HepG2 (cell line): ENCODE measurements around the gene AMTN. TPM values are rescaled to one million over a fixed set of nuclear protein-coding genes. Genes with fewer than 3 reads are reported as not detected.

Experiments used
- ATAC-seq: fragments of 200-7000 bp; cut with Tn5 transposase; 3 replicates; pipeline ENCODE4 v1.9.1; 2020; ENCODE audit warnings: mild to moderate bottlenecking, moderate library complexity
- BruUV-seq: library from RNA; stranded (reverse); fragments of 400-500 nt; replicated peaks from 2 replicates; lab custom pipeline; 2021; lab: Mats Ljungman, UMichigan
- CTCF ChIA-PET: fragments of 300-600 bp; formaldehyde crosslinking; extraction: SDS; loops from one replicate; lab custom pipeline; 2021; ENCODE audit warnings: low total read pairs, inconsistent platforms, low intra/inter-chr PET ratio; lab: Yijun Ruan, JAX
- POLR2A ChIA-PET: fragments of 350-600 bp; sonication (Branson Sonifier 250); formaldehyde crosslinking; loops from one replicate; lab custom pipeline; 2020; ENCODE audit warnings: antibody characterized with exemption, inconsistent platforms; lab: Yijun Ruan, JAX
- DNase-seq: peaks from one replicate; pipeline ENCODE4 v3.0.0-alpha.2; 2015; ENCODE audit warnings: low spot score
- FAIRE-seq: peaks from 3 replicates; lab custom pipeline; 2011; peaks lifted over from hg19 to GRCh38; lab: Jason Lieb, UNC
- H2AFZ ChIP-seq: one replicate; pipeline ENCODE4 v1.6.1; 2011; ENCODE audit warnings: low read length, inconsistent platforms
- H3K27ac ChIP-seq: fragments of 300-600 bp; 3 replicates; pipeline ENCODE4 v1.8.0; 2011; ENCODE audit warnings: mixed run types, mild to moderate bottlenecking, mixed read lengths, low read length, inconsistent platforms; ENCODE audit not compliant: insufficient read depth; ENCODE audit errors: extremely low read length
- H3K27me3 ChIP-seq, 2 experiments: fragments of 200-600 bp in 1 of 2; 2 replicates in 1 of 2; 3 replicates in 1 of 2; pipeline versions ENCODE4 v1.6.0 to v1.8.0; 2011; ENCODE audit warnings: low read length in 2 of 2, mild to moderate bottlenecking in 2 of 2, moderate library complexity in 2 of 2, inconsistent platforms in 1 of 2; ENCODE audit not compliant: insufficient read depth in 2 of 2, control insufficient read depth in 1 of 2
- H3K36me3 ChIP-seq, 2 experiments: fragments of 200-600 bp in 1 of 2; replicated peaks in 1 of 2; 2 replicates in 1 of 2; 3 replicates in 1 of 2; pipeline versions ENCODE4 v1.5.1 to v1.8.0; 2011; ENCODE audit warnings: low read length in 2 of 2, inconsistent platforms in 1 of 2; ENCODE audit not compliant: insufficient read depth in 2 of 2, control insufficient read depth in 1 of 2
- H3K4me1 ChIP-seq: 2 replicates; pipeline ENCODE4 v1.5.1; 2012; ENCODE audit warnings: low read length, inconsistent platforms; ENCODE audit not compliant: insufficient read depth
- H3K4me2 ChIP-seq: 2 replicates; pipeline ENCODE4 v1.6.0; 2011; ENCODE audit warnings: low read depth, low read length, inconsistent platforms
- H3K4me3 ChIP-seq, 3 experiments: fragments of 200-600 bp in 1 of 3; sonication (generic), shearing (Covaris generic) in 1 of 3; replicated peaks in 1 of 3; 2 replicates each; pipeline ENCODE4 v1.5.1; 2011 to 2016; ENCODE audit warnings: low read length in 3 of 3, inconsistent platforms in 2 of 3, low read depth in 2 of 3, mild to moderate bottlenecking in 2 of 3, control low read depth in 1 of 3, mixed read lengths in 1 of 3; ENCODE audit not compliant: insufficient read depth in 1 of 3
- H3K79me2 ChIP-seq: one replicate; pipeline ENCODE4 v1.6.1; 2011; ENCODE audit warnings: low read length, inconsistent platforms; ENCODE audit not compliant: insufficient read depth
- H3K9ac ChIP-seq: 2 replicates; pipeline ENCODE4 v1.6.0; 2011; ENCODE audit warnings: mild to moderate bottlenecking, low read depth, low read length, inconsistent platforms; ENCODE audit not compliant: insufficient read depth
- H3K9me3 ChIP-seq: 2 replicates; pipeline ENCODE4 v1.5.1; 2012; ENCODE audit warnings: mild to moderate bottlenecking, low read length
- H4K20me1 ChIP-seq: 2 replicates; pipeline ENCODE4 v1.6.0; 2011; ENCODE audit warnings: inconsistent platforms, mild to moderate bottlenecking, low read length, moderate library complexity; ENCODE audit not compliant: insufficient read depth
- ELF3 ChIP-seq: IDR thresholded peaks from 2 replicates; pipeline ENCODE4 v1.6.1; 2016; ENCODE audit warnings: missing genetic modification reagents, missing compliant biosample characterization
- ELK4 ChIP-seq: sonication (generic); formaldehyde crosslinking; IDR thresholded peaks from 2 replicates; pipeline ENCODE4 v1.9.0; 2021; ENCODE audit warnings: missing genetic modification reagents, borderline replicate concordance
- EP300 ChIP-seq, 3 experiments: sonication (generic) in 1 of 3; formaldehyde crosslinking in 1 of 3; IDR thresholded peaks; 2 replicates each; pipeline versions ENCODE4 v1.5.1 to v1.6.1; 2011 to 2020; ENCODE audit warnings: low read depth in 2 of 3, low read length in 2 of 3, borderline replicate concordance in 1 of 3, improper control_type of control experiment in 1 of 3, mild to moderate bottlenecking in 1 of 3, missing genetic modification reagents in 1 of 3, moderate library complexity in 1 of 3
- FOSL1 ChIP-seq: sonication (generic); formaldehyde crosslinking; IDR thresholded peaks from 2 replicates; pipeline ENCODE4 v1.9.0; 2021; ENCODE audit warnings: missing genetic modification reagents, borderline replicate concordance
- FOXK1 ChIP-seq: sonication (generic); formaldehyde crosslinking; IDR thresholded peaks from 2 replicates; pipeline ENCODE4 v1.4.0; 2020; ENCODE audit warnings: low read depth, missing genetic modification reagents, borderline replicate concordance
- IKZF4 ChIP-seq: sonication (generic); formaldehyde crosslinking; IDR thresholded peaks from 2 replicates; pipeline ENCODE4 v1.5.1; 2020; ENCODE audit warnings: borderline replicate concordance, mild to moderate bottlenecking, low read depth, missing genetic modification reagents; ENCODE audit errors: not compliant biosample characterization
- KAT8 ChIP-seq: IDR thresholded peaks from 2 replicates; pipeline ENCODE4 v1.6.1; 2016; ENCODE audit warnings: missing genetic modification reagents, missing compliant biosample characterization
- MAFG ChIP-seq: sonication (generic); formaldehyde crosslinking; IDR thresholded peaks from 2 replicates; pipeline ENCODE4 v1.5.1; 2020; ENCODE audit warnings: mild to moderate bottlenecking, missing genetic modification reagents
- MED1 ChIP-seq: sonication (generic); formaldehyde crosslinking; IDR thresholded peaks from 2 replicates; pipeline ENCODE4 v1.4.0; 2020; ENCODE audit warnings: missing genetic modification reagents
- ZNF274 ChIP-seq: sonication (generic); formaldehyde crosslinking; IDR thresholded peaks from 2 replicates; pipeline ENCODE4 v1.5.1; 2020; ENCODE audit warnings: mild to moderate bottlenecking, missing genetic modification reagents
- ZNF772 ChIP-seq: sonication (generic); formaldehyde crosslinking; IDR thresholded peaks from 2 replicates; pipeline ENCODE4 v1.5.0; 2020; ENCODE audit warnings: mild to moderate bottlenecking, missing genetic modification reagents
- WGBS: methylation state at CpG from one replicate; pipeline ENCODE4 v1.1.6; 2017; ENCODE audit warnings: low lambda C conversion rate; 5-methylcytosine and 5-hydroxymethylcytosine counted together
- in situ Hi-C: cut with HindIII; loops from 2 replicates; pipeline ENCODE4 v1.10.0; 2017; ENCODE audit warnings: low pct_unique_long_range_greater_than_20kb; ENCODE audit not compliant: extremely low pct_ligation_motif_present
- intact Hi-C: fragments of 100-400 bp; cut with micrococcal nuclease; formaldehyde crosslinking; loops from one replicate; pipeline ENCODE4 v1.10.0; 2022; ENCODE audit not compliant: unreplicated experiment
- polyA plus RNA-seq, 8 experiments: library from polyadenylated mRNA; depleted of rRNA in 3 of 8; stranded (reverse) in 7 of 8; unstranded in 1 of 8; fragments of >200 nt; fragmentation: Illumina TruSeq in 4 of 8; extraction: Trizol in 4 of 8; gene quantifications; 2 replicates each; pipeline versions ENCODE4 v1.2.1 to v1.2.3, GENCODE V29; 2011 to 2016; ENCODE audit warnings: low read depth in 4 of 8, missing spikeins in 1 of 8, mixed read lengths in 1 of 8; ENCODE audit not compliant: insufficient read depth in 1 of 8
- total RNA-seq, 5 experiments: library from RNA; depleted of rRNA; stranded (reverse); fragments of >200 nt; fragmentation: Illumina TruSeq; extraction: Trizol; gene quantifications; 2 replicates each; pipeline ENCODE4 v1.2.3, GENCODE V29; 2016; ENCODE audit warnings: low read depth in 1 of 5

Gene AMTN
- total and polyA plus RNA-seq, 2 of the 13 experiments (the other 11 are each of a cell fraction or from before 2014, with no cell fraction given), result 0.15 TPM; not detected in 1

- POLR2A ChIA-PET, result no interaction called here
- H3K27ac ChIP-seq, result no peak overlapping the region
- no peaks in the 10 kb centered on the region for H3K9me3 ChIP-seq
- no peaks in the 10 kb centered on the region for H4K20me1 ChIP-seq
- H3K4me2 ChIP-seq, result no peak overlapping the region
- no peak overlapping the region for H3K9ac ChIP-seq
- WGBS, result 56% methylated on average over 4 of the region's 4 CpGs
- intact Hi-C loops, result no loop called here
- ATAC-seq (no peak), DNase-seq (no peak)
- no peaks in the 10 kb centered on the region for H3K79me2 ChIP-seq
- H3K27me3 ChIP-seq, result 0 out of 5 replicates have a peak, but pooled peaks cover 0 to 3% of the 10 kb centered on the region in 2 experiments
- in situ Hi-C loops, result no loop called here
- no peaks in the 10 kb centered on the region for H3K4me1 ChIP-seq
- CTCF ChIA-PET, result no interaction called here
- TF ChIP-seq IKZF4 (CRISPR knock-in tag), result no peak
- no peak for TF ChIP-seq ELK4
- TF ChIP-seq ZNF772 (CRISPR knock-in tag), result no peak
- no peak for TF ChIP-seq FOSL1
- TF ChIP-seq FOXK1 (CRISPR knock-in tag), result no peak
- no peak for TF ChIP-seq MAFG
- no peak for TF ChIP-seq ELF3 (CRISPR knock-in tag)
- no peak for TF ChIP-seq EP300 (IDR thresholded peaks at IDR 0.05; ENCODE audit: low read depth in 2 of 2, low read length in 2 of 2)
- TF ChIP-seq EP300 (CRISPR knock-in tag; IDR thresholded peaks at IDR 0.05; ENCODE audit: borderline replicate concordance), result no peak
- no peak for TF ChIP-seq ZNF274 (CRISPR knock-in tag)
- no peak for TF ChIP-seq MED1 (CRISPR knock-in tag)
- TF ChIP-seq KAT8 (CRISPR knock-in tag), result no peak
- TF ChIP-seq, all 625 proteins: peak for 0
- no TSS peak for BruUV-seq
- Histone ChIP-seq H3K36me3 (no peaks in the 10 kb centered on the region), H3K4me3 (no peak overlapping the region), H2AFZ (no peak overlapping the region)
- FAIRE-seq, result no peak
These were observed 44.7 kb upstream of the AMTN start for GRCh38 chr4:70473679-70474078.
